Measurements from ENCODE around the gene FKBP6. TPM values are rescaled to one million over a fixed set of nuclear protein-coding genes. Genes with fewer than 3 reads are reported as not detected.
"Not testable (repeated sequence)": the region's sequence is repeated elsewhere in the genome, so short reads cannot be mapped to it uniquely, and the experiment has no call there.

The FKBP6 gene
- polyA plus RNA-seq, 1 experiment, result not detected

- no peak overlapping the region for H3K4me3 ChIP-seq (ENCODE audit: low read depth, low read length)
Observed at GRCh38 chr7:73307436-73307835, 20.5 kb upstream of the FKBP6 start.

GRCh38 chr7:73308074-73308664, 19.8 kb upstream of the FKBP6 start:
- no peak for DNase-seq (ENCODE audit: low read depth)
- ChIA-PET CTCF (no interaction called here), POLR2A (no interaction called here)
- TF ChIP-seq CTCF (IDR thresholded peaks at IDR 0.05; ENCODE audit: insufficient read depth, low read depth, low read length), result no peak
- Histone ChIP-seq H3K27me3 (ENCODE audit: control insufficient read depth, insufficient read depth, low read length) (no peaks in the 10 kb centered on the region), H3K4me3 (ENCODE audit: low read depth, low read length) (peak overlapping the region; percentile 72), H3K36me3 (ENCODE audit: control insufficient read depth, insufficient read depth, low read length) (peaks cover 5% of the 10 kb centered on the region; the same call in 1 of the 2 replicates)

More at GRCh38 chr7:73307436-73307835, 20.5 kb upstream of the FKBP6 start:
- DNase-seq (ENCODE audit: low read depth), result no peak
- ChIA-PET CTCF (no interaction called here), POLR2A (no interaction called here)
- TF ChIP-seq CTCF (IDR thresholded peaks at IDR 0.05; ENCODE audit: insufficient read depth, low read depth, low read length), result no peak
- Histone ChIP-seq H3K27me3 (ENCODE audit: control insufficient read depth, insufficient read depth, low read length) (no peaks in the 10 kb centered on the region), H3K36me3 (ENCODE audit: control insufficient read depth, insufficient read depth, low read length) (peaks cover 5% of the 10 kb centered on the region; the same call in 1 of the 2 replicates)

GRCh38 chr7:73308665-73309214, 19.2 kb upstream of the FKBP6 start, which contains the start of gene NSUN5:
Gene NSUN5, minus strand, starts transcription at chr7:73308826. Its CDS starts 36 bp downstream, at chr7:73308790.
- DNase-seq (ENCODE audit: low read depth), result no peak
- no peak for TF ChIP-seq CTCF (IDR thresholded peaks at IDR 0.05; ENCODE audit: insufficient read depth, low read depth, low read length)
- POLR2A ChIA-PET, result no interaction called here
- H3K4me3 ChIP-seq (ENCODE audit: low read depth, low read length), result peak within 1 kb of the TSS; percentile 72
- no peaks in the 10 kb centered on the region for H3K27me3 ChIP-seq (ENCODE audit: control insufficient read depth, insufficient read depth, low read length)
- H3K36me3 ChIP-seq (ENCODE audit: control insufficient read depth, insufficient read depth, low read length), result peaks cover 3% of the 10 kb centered on the region; the same call in 1 of the 2 replicates
- CTCF ChIA-PET, result no interaction called here

GRCh38 chr7:73311421-73311820, 16.5 kb upstream of the FKBP6 start:
- H3K4me3 ChIP-seq (ENCODE audit: low read depth, low read length); H3K36me3 ChIP-seq (ENCODE audit: control insufficient read depth, insufficient read depth, low read length); DNase-seq (ENCODE audit: low read depth); POLR2A ChIA-PET; H3K27me3 ChIP-seq (ENCODE audit: control insufficient read depth, insufficient read depth, low read length): not testable (repeated sequence)
- CTCF ChIA-PET, result interaction anchor here (0.7 to 1.1 kb wide), 2 partner anchors 12 to 140 kb away, joined by 3 read pairs; no protein-coding TSS in a partner anchor

- no peaks in the 10 kb centered on the region for H3K36me3 ChIP-seq (ENCODE audit: control insufficient read depth, insufficient read depth, low read length)
- H3K27me3 ChIP-seq (ENCODE audit: control insufficient read depth, insufficient read depth, low read length), result no peaks in the 10 kb centered on the region
- H3K4me3 ChIP-seq (ENCODE audit: low read depth, low read length), result no peak overlapping the region
- POLR2A ChIA-PET, result no interaction called here
- CTCF ChIA-PET, result interaction anchor here (0.6 to 0.9 kb wide), 2 partner anchors 11 to 123 kb away, joined by 3 to 4 read pairs; no protein-coding TSS in a partner anchor
- no peak for DNase-seq (ENCODE audit: low read depth)
- TF ChIP-seq CTCF (IDR thresholded peaks at IDR 0.05; ENCODE audit: insufficient read depth, low read depth, low read length), result no peak
Observed at GRCh38 chr7:73312831-73313520, 15.0 kb upstream of the FKBP6 start.
